Upper lobe of right lung (tissue), 1 donor: ENCODE data around the gene CD6. TPM values are rescaled to one million over a fixed set of nuclear protein-coding genes. Genes with fewer than 3 reads are reported as not detected.

Source experiments
- ATAC-seq: fragments of 200-7000 bp; cut with Tn5 transposase; one replicate; pipeline ENCODE4 v1.9.1; 2020; ENCODE audit warnings: mild to moderate bottlenecking, moderate library complexity
- DNase-seq: peaks from one replicate; pipeline ENCODE4 v3.0.0-alpha.2; 2020
- H3K27ac ChIP-seq: fragments of 200-600 bp; one replicate; pipeline ENCODE4 v1.8.0; 2022
- H3K27me3 ChIP-seq: fragments of 200-600 bp; one replicate; pipeline ENCODE4 v1.8.0; 2022; ENCODE audit warnings: mild to moderate bottlenecking
- H3K36me3 ChIP-seq: fragments of 200-600 bp; one replicate; pipeline ENCODE4 v1.8.0; 2022
- H3K4me1 ChIP-seq: fragments of 200-600 bp; one replicate; pipeline ENCODE4 v1.8.0; 2022
- H3K4me3 ChIP-seq: fragments of 200-600 bp; one replicate; pipeline ENCODE4 v1.8.0; 2022; ENCODE audit warnings: mild to moderate bottlenecking
- H3K9me3 ChIP-seq: fragments of 200-600 bp; one replicate; pipeline ENCODE4 v1.8.0; 2022
- intact Hi-C: fragments of 100-400 bp; cut with DNase I; formaldehyde crosslinking; loops from one replicate; pipeline ENCODE4 v1.11.0; 2022
- total RNA-seq: library from RNA; stranded (reverse); fragmentation: NEBNext Ultra II Directional; extraction: Animal tissue kit (Norgen Biotek cat#: 25700); gene quantifications from one replicate; pipeline ENCODE4 v1.2.1, GENCODE V29; 2021
- TF ChIP-seq, protein P1 (sequence below): fragments of 200-600 bp; IDR thresholded peaks from one replicate; pipeline ENCODE4 v1.8.0; 2022; ENCODE audit warnings: antibody characterized with exemption
- donor health status: DM: no; HTN: yes; CAD: no; lungs with severe emphysema.

The CD6 gene
- total RNA-seq, 1 donor from 2014 or later: 3.9 TPM

- intact Hi-C loops: no loop called here
- no peak overlapping the region for H3K4me3 ChIP-seq
- H3K27ac ChIP-seq: no peak overlapping the region
- no peaks in the 10 kb centered on the region for H3K36me3 ChIP-seq
- peaks cover 17% of the 10 kb centered on the region for H3K4me1 ChIP-seq
- DNase-seq (no peak), ATAC-seq (no peak)
- TF ChIP-seq, protein P1, sequence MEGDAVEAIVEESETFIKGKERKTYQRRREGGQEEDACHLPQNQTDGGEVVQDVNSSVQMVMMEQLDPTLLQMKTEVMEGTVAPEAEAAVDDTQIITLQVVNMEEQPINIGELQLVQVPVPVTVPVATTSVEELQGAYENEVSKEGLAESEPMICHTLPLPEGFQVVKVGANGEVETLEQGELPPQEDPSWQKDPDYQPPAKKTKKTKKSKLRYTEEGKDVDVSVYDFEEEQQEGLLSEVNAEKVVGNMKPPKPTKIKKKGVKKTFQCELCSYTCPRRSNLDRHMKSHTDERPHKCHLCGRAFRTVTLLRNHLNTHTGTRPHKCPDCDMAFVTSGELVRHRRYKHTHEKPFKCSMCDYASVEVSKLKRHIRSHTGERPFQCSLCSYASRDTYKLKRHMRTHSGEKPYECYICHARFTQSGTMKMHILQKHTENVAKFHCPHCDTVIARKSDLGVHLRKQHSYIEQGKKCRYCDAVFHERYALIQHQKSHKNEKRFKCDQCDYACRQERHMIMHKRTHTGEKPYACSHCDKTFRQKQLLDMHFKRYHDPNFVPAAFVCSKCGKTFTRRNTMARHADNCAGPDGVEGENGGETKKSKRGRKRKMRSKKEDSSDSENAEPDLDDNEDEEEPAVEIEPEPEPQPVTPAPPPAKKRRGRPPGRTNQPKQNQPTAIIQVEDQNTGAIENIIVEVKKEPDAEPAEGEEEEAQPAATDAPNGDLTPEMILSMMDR: no peak
- no peaks in the 10 kb centered on the region for H3K27me3 ChIP-seq
- H3K9me3 ChIP-seq: no peaks in the 10 kb centered on the region
Measured at GRCh38 chr11:61052182-61052972, 80.9 kb downstream of the CD6 start.

- TF ChIP-seq, protein P1: no peak
- no peak overlapping the region for H3K4me3 ChIP-seq
- ATAC-seq (no peak), DNase-seq (no peak)
- intact Hi-C loops: no loop called here
- no peak overlapping the region for H3K27ac ChIP-seq
- no peaks in the 10 kb centered on the region for H3K27me3 ChIP-seq
- H3K4me1 ChIP-seq: peaks cover 17% of the 10 kb centered on the region
- H3K36me3 ChIP-seq: no peaks in the 10 kb centered on the region
- no peaks in the 10 kb centered on the region for H3K9me3 ChIP-seq
Measured at GRCh38 chr11:61053191-61053590, 81.7 kb downstream of the CD6 start.

- H3K9me3 ChIP-seq: no peaks in the 10 kb centered on the region
- no peaks in the 10 kb centered on the region for H3K36me3 ChIP-seq
- no peak overlapping the region for H3K4me3 ChIP-seq
- ATAC-seq (no peak), DNase-seq (no peak)
- H3K27me3 ChIP-seq: no peaks in the 10 kb centered on the region
- H3K27ac ChIP-seq: no peak overlapping the region
- TF ChIP-seq, protein P1: no peak
- intact Hi-C loops: no loop called here
- H3K4me1 ChIP-seq: peaks cover 9% of the 10 kb centered on the region
Measured at GRCh38 chr11:61054513-61054912, 83.0 kb downstream of the CD6 start.

GRCh38 chr11:61054927-61055562 is 83.6 kb downstream of the CD6 start:
- intact Hi-C loops: no loop called here
- TF ChIP-seq, protein P1: no peak
- Histone ChIP-seq H3K4me1 (peaks cover 7% of the 10 kb centered on the region), H3K36me3 (no peaks in the 10 kb centered on the region), H3K27me3 (no peaks in the 10 kb centered on the region), H3K4me3 (no peak overlapping the region), H3K27ac (no peak overlapping the region), H3K9me3 (no peaks in the 10 kb centered on the region)
- ATAC-seq (peak; percentile 77), DNase-seq (no peak)

DNA sequence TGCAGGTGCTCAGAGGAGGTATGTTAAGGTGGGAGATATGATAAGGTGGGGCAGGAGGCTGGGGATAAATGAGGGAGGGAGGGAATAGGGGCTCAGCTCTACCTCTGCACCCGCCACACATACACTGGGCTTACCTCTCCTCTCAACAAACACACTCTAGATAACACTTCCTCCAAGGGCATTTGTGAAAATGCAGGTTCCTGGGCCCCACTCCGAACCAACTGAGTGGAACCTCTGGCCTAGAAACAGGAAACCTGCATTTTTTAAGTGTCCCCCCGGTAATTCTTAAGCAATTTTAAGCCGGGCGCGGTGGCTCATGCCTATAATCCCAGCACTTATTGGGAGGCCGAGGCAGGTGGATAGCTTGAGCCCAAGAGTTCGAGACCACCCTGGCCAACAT is 84.3 kb downstream of the CD6 start:
- TF ChIP-seq, protein P1: no peak
- ATAC-seq (no peak), DNase-seq (no peak)
- no peaks in the 10 kb centered on the region for H3K9me3 ChIP-seq
- no peaks in the 10 kb centered on the region for H3K4me1 ChIP-seq
- no peak overlapping the region for H3K27ac ChIP-seq
- H3K27me3 ChIP-seq: no peaks in the 10 kb centered on the region
- no peak overlapping the region for H3K4me3 ChIP-seq
- no peaks in the 10 kb centered on the region for H3K36me3 ChIP-seq
- intact Hi-C loops: no loop called here
